Hepatocyte (in vitro differentiated cells): ENCODE results near the gene PDZRN4. TPM values are rescaled to one million over a fixed set of nuclear protein-coding genes. Genes with fewer than 3 reads are reported as not detected.

ENCODE experiments used
- DNase-seq: peaks from one replicate; pipeline ENCODE4 v3.0.0-alpha.2; 2016; ENCODE audit warnings: low spot score
- H2AFZ ChIP-seq: fragments of 200-600 bp; sonication (generic); 2 replicates; pipeline ENCODE4 v1.6.0; 2016; ENCODE audit warnings: antibody characterized with exemption, mild to moderate bottlenecking
- H3K27ac ChIP-seq: fragments of 200-600 bp; sonication (generic); 2 replicates; pipeline ENCODE4 v1.5.1; 2016; ENCODE audit warnings: mild to moderate bottlenecking
- H3K27me3 ChIP-seq: fragments of 200-600 bp; sonication (generic); 2 replicates; pipeline ENCODE4 v1.6.1; 2016
- H3K36me3 ChIP-seq: fragments of 200-600 bp; sonication (generic); replicated peaks from 2 replicates; pipeline ENCODE4 v1.5.1; 2016; ENCODE audit warnings: low read depth; ENCODE audit not compliant: insufficient read depth
- H3K4me1 ChIP-seq: fragments of 200-600 bp; sonication (generic); 2 replicates; pipeline ENCODE4 v1.5.1; 2016; ENCODE audit warnings: mild to moderate bottlenecking, moderate library complexity; ENCODE audit not compliant: insufficient read depth
- H3K4me2 ChIP-seq: fragments of 200-600 bp; sonication (generic); 2 replicates; pipeline ENCODE4 v1.6.0; 2016
- H3K4me3 ChIP-seq: fragments of 200-600 bp; sonication (generic); 2 replicates; pipeline ENCODE4 v1.5.1; 2016; ENCODE audit warnings: mild to moderate bottlenecking
- H3K79me2 ChIP-seq: fragments of 200-600 bp; sonication (generic); 2 replicates; pipeline ENCODE4 v1.6.0; 2017; ENCODE audit warnings: mild to moderate bottlenecking
- H3K9me2 ChIP-seq: fragments of 200-600 bp; sonication (generic); replicated peaks from 2 replicates; pipeline ENCODE4 v1.6.0; 2017; ENCODE audit warnings: mild to moderate bottlenecking; ENCODE audit not compliant: insufficient read depth
- H3K9me3 ChIP-seq: fragments of 200-600 bp; sonication (generic); 2 replicates; pipeline ENCODE4 v1.5.1; 2016; ENCODE audit warnings: low read depth, mild to moderate bottlenecking
- H4K20me1 ChIP-seq: fragments of 200-600 bp; sonication (generic); 2 replicates; pipeline ENCODE4 v1.6.0; 2016; ENCODE audit warnings: mild to moderate bottlenecking; ENCODE audit not compliant: insufficient read depth, poor library complexity, severe bottlenecking
- EZH2 ChIP-seq: fragments of 200-600 bp; sonication (generic); IDR thresholded peaks from 2 replicates; pipeline ENCODE4 v1.6.1; 2016; ENCODE audit warnings: antibody characterized with exemption, mild to moderate bottlenecking, borderline replicate concordance
- EZH2phosphoT487 ChIP-seq: fragments of 200-600 bp; sonication (generic); IDR thresholded peaks from one replicate; pipeline ENCODE4 v1.6.1; 2018; ENCODE audit warnings: antibody characterized with exemption, mild to moderate bottlenecking, low read depth, moderate library complexity; ENCODE audit not compliant: unreplicated experiment, severe bottlenecking
- WGBS: methylation state at CpG from one replicate; pipeline ENCODE4 v1.1.6; 2016; ENCODE audit warnings: low lambda C conversion rate; ENCODE audit errors: missing lambda C conversion rate; 5-methylcytosine and 5-hydroxymethylcytosine counted together
- polyA plus RNA-seq: library from polyadenylated mRNA; unstranded; fragments of >200 nt; fragmentation: Nextera tagmentation; extraction: Ambion mirVana; gene quantifications from 2 replicates; pipeline ENCODE4 v1.2.1, GENCODE V29; 2016
- total RNA-seq: library from RNA; depleted of rRNA; stranded (reverse); fragments of >200 nt; gene quantifications from 2 replicates; pipeline ENCODE4 v1.2.3, GENCODE V29; 2014
- TF ChIP-seq, protein P1 (sequence below): fragments of 200-600 bp; sonication (generic); IDR thresholded peaks from 2 replicates; pipeline ENCODE4 v1.5.1; 2016; ENCODE audit warnings: antibody characterized with exemption, mild to moderate bottlenecking; ENCODE audit not compliant: poor library complexity

Gene PDZRN4
- total and polyA plus RNA-seq, 2 experiments from 2014 or later, result 2.2 to 2.3 TPM

DNA sequence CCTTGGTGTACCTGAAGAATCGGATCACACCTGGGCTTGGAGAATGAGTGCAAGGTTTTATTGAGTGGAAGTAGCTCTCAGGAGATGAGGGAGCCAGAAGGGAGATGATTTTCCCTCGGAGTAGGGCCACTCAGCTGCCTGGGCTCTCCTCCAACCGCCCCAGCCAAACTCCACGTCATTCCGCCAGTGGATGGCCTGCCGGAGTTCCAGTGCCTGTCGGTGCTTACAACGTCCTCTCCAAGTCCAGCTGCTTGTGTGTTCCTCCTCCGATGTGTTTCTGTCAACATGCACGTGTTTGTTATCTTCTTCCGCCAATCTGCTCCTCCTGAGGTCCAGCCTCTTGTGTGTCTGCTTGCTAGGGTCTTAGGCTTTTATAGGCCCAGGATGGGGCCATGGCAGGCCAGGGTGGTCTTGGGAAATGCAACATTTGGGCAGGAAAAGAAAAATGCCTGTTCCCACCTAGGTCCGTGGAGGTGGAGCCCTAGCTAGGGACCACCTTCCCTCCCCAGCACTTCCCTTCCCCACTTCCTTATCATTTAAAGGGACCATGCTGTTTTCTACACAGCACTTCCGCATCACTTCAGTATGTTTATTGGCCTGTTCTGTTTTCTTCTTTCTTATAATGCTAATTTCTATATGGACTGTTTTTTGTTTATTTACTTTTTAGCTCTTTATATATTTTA, 343.2 kb downstream of the PDZRN4 start:
- no peaks in the 10 kb centered on the region for H3K27me3 ChIP-seq
- H2AFZ ChIP-seq, result no peak overlapping the region
- no peaks in the 10 kb centered on the region for H3K36me3 ChIP-seq
- no peaks in the 10 kb centered on the region for H3K4me1 ChIP-seq
- DNase-seq, result no peak
- 94% methylated on average over 13 of the region's 13 CpGs for WGBS
- H3K79me2 ChIP-seq, result no peaks in the 10 kb centered on the region
- no peak for TF ChIP-seq EZH2phosphoT487
- TF ChIP-seq, protein P1, sequence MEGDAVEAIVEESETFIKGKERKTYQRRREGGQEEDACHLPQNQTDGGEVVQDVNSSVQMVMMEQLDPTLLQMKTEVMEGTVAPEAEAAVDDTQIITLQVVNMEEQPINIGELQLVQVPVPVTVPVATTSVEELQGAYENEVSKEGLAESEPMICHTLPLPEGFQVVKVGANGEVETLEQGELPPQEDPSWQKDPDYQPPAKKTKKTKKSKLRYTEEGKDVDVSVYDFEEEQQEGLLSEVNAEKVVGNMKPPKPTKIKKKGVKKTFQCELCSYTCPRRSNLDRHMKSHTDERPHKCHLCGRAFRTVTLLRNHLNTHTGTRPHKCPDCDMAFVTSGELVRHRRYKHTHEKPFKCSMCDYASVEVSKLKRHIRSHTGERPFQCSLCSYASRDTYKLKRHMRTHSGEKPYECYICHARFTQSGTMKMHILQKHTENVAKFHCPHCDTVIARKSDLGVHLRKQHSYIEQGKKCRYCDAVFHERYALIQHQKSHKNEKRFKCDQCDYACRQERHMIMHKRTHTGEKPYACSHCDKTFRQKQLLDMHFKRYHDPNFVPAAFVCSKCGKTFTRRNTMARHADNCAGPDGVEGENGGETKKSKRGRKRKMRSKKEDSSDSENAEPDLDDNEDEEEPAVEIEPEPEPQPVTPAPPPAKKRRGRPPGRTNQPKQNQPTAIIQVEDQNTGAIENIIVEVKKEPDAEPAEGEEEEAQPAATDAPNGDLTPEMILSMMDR, result no peak
- TF ChIP-seq EZH2, result no peak
- H3K9me3 ChIP-seq, result no peaks in the 10 kb centered on the region
- no peaks in the 10 kb centered on the region for H3K9me2 ChIP-seq
- no peaks in the 10 kb centered on the region for H4K20me1 ChIP-seq
- no peak overlapping the region for H3K27ac ChIP-seq
- no peak overlapping the region for H3K4me3 ChIP-seq
- no peak overlapping the region for H3K4me2 ChIP-seq

GRCh38 chr12:41532072-41532471, 344.0 kb downstream of the PDZRN4 start:
- 93% methylated on average over 2 of the region's 2 CpGs for WGBS
- H3K27me3 ChIP-seq, result no peaks in the 10 kb centered on the region

DNA sequence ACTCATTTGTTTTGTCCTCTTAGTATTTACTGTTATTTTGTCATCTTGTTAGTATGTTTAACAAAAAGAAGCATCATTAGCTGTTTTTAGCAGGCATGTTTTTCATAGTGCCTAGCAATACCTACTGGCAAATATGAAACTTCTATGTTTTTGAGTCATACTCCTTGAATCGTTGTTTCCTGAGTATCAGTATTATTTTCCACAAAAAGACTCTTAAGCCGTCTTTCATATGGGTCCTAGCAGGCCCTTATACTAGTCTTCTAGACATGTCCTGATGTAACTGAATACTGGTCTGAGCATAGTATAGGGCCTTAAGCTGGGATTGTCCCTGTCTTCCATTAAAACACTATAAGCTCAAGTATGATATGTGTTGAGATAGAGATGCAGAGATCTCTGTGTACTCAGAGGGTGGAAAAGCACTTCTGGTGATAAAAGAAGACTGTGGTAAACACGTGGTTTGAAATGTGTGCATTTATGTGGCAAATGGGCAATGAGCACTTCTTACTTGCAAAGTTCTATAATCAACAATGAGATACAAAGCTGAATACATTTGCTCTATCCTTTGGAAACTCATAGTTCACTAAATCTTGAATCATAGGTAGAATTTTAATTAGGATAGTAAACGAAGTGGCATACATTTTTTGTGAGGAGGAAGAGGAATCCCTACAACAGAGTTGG, 348.8 kb downstream of the PDZRN4 start:
- Histone ChIP-seq H4K20me1 (no peaks in the 10 kb centered on the region), H3K4me1 (no peaks in the 10 kb centered on the region), H3K9me2 (no peaks in the 10 kb centered on the region), H2AFZ (no peak overlapping the region), H3K9me3 (no peaks in the 10 kb centered on the region), H3K4me3 (no peak overlapping the region), H3K4me2 (no peak overlapping the region), H3K79me2 (no peaks in the 10 kb centered on the region), H3K36me3 (no peaks in the 10 kb centered on the region), H3K27me3 (no peaks in the 10 kb centered on the region), H3K27ac (no peak overlapping the region)
- TF ChIP-seq, protein P1, result no peak
- no peak for TF ChIP-seq EZH2phosphoT487
- TF ChIP-seq EZH2, result no peak
- no peak for DNase-seq
- WGBS, result 86% methylated on average over 4 of the region's 4 CpGs

More at GRCh38 chr12:41532072-41532471, 344.0 kb downstream of the PDZRN4 start:
- Histone ChIP-seq H3K4me3 (no peak overlapping the region), H4K20me1 (no peaks in the 10 kb centered on the region), H2AFZ (no peak overlapping the region), H3K4me1 (no peaks in the 10 kb centered on the region), H3K4me2 (no peak overlapping the region), H3K9me2 (no peaks in the 10 kb centered on the region), H3K27ac (no peak overlapping the region), H3K36me3 (no peaks in the 10 kb centered on the region), H3K9me3 (no peaks in the 10 kb centered on the region), H3K79me2 (no peaks in the 10 kb centered on the region)
- DNase-seq, result no peak
- TF ChIP-seq EZH2 (no peak), EZH2phosphoT487 (no peak)
- TF ChIP-seq, protein P1, result no peak
